Colon (tissue), 2 donors: Measurements from ENCODE around the gene NCBP3.

Experiments
- FAIRE-seq: peaks from 2 replicates; lab custom pipeline; 2012; peaks lifted over from hg19 to GRCh38; lab: Jason Lieb, UNC
- donor health status: control.
- donor health status: control.

The NCBP3 gene, protein sequence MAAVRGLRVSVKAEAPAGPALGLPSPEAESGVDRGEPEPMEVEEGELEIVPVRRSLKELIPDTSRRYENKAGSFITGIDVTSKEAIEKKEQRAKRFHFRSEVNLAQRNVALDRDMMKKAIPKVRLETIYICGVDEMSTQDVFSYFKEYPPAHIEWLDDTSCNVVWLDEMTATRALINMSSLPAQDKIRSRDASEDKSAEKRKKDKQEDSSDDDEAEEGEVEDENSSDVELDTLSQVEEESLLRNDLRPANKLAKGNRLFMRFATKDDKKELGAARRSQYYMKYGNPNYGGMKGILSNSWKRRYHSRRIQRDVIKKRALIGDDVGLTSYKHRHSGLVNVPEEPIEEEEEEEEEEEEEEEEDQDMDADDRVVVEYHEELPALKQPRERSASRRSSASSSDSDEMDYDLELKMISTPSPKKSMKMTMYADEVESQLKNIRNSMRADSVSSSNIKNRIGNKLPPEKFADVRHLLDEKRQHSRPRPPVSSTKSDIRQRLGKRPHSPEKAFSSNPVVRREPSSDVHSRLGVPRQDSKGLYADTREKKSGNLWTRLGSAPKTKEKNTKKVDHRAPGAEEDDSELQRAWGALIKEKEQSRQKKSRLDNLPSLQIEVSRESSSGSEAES

DNA sequence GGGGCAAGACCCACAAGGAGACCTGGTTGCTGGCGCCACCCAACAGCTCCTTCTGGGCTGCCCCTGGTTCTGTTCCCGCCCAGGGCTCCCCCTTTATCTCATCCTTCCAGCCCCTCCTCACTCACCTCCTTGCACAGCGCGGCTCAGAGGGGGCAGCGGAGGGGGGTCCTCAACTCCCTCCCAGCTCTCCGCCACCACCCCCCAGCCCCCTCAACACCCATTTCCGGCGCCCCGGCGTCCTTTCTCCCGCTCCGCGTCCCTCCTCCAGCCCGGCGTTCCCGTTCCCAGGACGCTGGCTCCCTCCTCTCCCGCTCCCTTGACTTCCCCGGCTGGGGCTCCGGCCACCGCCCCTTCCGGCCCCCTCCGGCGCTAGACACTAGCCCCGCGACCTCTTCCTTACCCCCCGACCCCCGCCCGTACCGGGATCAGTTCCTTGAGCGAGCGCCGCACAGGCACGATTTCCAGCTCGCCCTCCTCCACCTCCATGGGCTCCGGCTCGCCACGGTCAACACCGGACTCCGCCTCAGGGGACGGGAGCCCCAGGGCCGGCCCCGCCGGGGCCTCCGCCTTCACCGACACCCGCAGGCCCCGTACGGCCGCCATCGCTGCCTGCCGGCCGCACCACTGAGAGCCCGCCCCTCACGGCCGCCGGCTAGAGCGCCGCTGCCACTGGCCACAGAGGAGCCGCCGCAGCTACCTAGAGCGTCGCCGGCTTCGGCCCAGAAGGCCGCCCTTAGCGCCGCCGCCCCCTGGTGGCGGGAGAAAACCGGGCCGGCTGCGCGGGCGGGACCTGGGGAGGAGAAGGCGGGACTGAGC lies at the start of gene NCBP3:
Gene NCBP3, minus strand, starts transcription at position 626 of the 816 bp plus-strand sequence. Its CDS starts 23 bp downstream, at position 603.
- FAIRE-seq, result no peak

DNA sequence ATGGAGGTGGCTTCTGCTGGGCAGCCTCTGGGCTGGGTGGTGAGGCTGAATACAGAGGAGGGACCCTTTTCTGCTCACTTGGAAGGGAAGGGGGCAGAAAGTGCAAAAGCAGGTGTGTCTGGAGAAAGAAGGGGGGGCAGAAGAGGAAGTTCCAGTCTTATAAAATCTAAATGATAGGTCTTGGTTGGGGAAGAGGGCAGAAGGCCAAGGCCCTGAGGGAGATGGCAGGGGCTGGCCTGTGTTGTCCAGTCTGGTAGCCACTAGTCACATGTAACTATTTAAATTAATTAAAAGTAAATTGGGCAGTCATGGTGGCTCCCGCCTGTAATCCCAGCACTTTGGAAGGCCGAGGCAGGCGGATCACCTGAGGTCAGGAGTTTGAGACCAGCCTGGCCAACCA lies 49.3 kb upstream of the NCBP3 start:
- FAIRE-seq, result no peak

DNA sequence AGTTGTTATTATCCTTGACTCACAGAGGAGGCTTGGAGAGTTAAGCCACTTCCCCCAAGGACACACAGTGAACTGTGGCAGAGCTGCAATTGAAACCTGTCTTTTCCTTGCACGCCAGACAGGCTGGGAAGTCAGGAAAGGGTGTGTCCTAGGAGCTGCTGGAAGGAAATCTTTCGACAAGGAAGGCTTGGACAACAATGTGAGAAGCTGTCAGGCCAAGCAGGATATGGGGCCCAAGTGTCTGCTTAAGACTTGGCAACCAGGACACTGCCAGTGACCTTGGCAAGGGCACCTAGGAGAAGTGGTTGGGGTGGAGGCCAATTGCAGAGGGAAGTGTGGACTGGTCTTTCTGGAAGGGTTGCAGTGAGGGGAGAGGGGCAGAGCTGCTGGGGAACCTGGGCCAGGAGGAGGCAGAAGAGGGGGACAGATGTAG lies 48.9 kb upstream of the NCBP3 start:
- FAIRE-seq, result peak; percentile 47

DNA sequence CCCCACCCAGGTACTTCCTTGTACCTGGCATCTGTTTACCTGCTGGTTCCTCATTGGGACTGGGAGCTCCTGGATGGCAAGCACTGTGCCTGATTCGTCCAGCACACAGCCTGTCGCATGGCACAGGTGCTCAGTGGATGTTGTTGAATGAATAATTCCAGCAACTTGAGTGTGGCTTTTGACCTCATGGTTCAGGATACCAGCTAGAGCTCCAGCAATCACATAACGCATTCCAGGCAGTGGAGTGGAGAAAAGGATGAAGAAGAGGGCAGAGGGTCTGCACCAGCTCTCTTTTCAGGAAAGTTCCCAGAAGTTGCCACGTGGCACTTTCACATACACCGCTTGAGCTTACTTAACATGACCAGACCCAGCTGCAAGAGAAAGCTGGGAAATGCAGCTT lies 48.1 kb upstream of the NCBP3 start:
- FAIRE-seq, result no peak

DNA sequence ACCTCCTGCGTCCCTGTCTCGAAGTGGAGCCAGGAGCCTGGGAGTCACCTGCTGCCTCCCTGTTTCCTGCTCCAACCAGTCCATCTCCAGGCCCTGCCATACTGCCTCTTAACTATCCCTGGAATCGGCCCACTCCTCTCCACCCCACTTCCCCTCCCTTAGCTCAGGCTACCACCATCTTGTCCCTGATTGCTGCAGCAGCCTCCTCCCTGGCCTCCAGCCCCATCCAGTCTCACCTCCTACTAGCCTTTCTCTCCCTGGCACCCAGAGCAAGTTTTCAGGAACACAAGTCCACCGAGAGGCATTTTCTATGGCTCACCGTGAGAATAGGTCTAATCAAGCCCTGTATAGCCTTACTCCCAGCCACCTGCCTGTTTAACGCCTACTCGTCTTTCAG lies 47.7 kb upstream of the NCBP3 start:
- FAIRE-seq, result no peak

DNA sequence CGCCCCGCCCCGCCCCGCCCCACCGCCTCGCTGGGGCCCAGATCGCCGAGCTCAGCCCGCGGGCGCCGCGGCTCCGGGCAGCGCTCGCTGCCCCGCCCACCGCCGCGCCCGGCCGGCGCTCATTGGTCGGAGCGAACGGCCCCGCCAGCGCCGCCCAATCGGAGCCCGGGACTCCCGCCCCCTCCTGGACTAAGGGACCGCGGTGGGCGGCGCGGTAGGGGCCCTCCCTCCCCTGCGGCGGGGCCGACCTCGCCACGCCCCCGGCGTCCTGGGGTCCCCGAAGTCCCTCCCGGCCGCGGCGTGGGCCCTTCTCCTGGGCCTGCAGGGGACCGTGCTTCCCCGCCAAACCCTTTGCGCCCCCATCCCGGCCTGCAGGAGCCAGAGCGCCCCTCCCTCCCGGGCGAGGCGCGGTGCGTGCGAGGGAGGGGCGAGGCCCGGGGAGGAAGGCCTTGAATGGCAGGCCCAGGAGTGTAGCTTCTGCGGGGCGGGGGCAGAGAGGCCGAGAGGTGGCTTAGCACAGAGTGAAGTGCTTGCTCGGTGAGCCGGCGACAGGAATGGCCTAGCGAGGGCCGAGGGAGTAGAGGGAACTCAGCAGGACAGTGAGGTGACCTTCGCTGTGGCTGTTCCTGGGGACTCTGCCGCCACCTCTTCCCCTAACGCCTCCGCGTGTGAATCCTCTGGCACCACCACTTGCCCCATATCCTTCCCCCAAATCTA lies 47.1 kb upstream of the NCBP3 start, which contains the start of gene CAMKK1:
Gene CAMKK1, minus strand, starts transcription at position 51 of the 717 bp plus-strand sequence. CDS start 7,366 bp downstream, outside the sequence.
- FAIRE-seq, result no peak

DNA sequence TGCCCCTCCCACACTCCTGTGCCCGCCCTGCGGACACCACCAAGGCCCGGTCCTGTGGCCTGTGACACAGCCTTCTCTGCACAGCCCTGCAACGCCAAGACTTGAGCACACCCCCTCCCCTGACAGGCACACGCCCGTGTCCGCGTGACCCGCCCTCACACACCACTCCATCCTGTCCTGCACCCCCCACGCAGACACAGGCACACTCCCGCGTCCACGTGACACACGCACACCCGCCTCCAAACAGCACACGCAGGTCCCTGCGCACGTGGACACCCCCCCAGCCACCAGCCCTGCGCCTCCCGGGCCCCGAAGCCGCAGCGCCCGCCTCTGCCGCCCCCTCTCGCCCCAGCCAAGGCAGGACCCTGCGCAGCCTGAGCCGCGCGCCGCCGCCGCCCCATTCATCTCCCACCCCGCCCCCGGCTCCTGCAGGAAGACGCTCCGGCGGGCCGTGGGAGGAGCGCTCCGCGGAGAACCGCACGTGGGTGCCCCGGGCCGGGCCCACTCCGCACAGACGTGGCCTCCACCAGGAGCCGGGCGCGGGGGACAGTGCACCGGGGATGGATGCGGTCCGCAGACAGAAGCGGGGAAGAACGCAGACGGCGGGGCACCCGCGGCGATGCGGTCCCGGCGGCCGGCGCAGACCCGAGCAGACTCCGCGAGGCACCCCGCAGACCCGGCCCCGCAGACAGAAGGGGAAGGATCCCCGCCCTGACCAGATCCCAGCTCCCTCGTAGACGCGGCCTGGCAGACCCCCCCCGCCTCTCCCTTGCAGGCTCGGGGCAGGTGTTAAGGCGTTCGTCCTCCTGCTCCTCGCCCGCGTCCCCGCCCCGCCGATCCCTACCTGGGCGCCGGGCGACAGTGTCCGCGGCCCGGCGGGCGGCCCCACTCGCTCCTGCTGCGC lies 46.3 kb upstream of the NCBP3 start:
- no peak for FAIRE-seq

DNA sequence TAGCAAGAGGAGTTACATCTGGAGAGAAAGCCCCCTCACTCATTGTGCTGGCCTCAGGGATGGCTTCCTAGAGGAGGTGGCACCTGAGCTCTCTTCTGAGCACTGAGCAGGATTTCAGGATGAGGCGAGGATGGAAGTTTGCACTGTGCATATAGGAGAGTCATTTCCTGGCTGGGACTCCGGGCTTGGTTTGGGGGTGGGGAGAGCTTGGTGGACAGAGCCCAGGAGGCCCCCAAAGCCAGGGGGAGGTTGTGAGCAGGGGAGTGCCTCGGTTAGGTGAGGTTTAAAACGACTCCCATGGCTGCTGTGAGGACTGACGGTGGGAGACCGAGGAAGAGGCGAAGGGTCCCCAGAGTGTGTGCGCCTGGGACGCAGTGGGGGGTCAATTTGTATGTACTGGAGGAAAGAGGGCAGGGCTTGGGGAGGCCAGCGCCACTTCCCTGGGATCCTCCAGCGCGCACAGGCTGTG lies 45.6 kb upstream of the NCBP3 start:
- FAIRE-seq, result no peak

DNA sequence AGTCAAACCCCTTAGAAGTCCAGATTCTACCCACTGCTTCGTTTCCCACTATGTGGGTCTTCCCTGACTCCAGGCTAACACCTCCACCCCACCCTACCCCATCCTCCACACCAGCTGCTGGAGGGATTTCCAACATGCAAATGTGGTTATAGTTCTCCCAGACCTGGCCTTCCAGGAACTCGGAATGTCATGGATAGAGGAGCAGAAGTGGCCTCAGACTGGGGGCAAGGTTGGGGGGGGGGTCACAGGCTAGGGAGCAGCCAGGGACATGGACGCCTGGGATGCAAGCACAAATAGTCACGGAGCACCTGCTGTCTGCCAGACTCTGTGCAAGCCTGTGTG lies 44.8 kb upstream of the NCBP3 start:
- FAIRE-seq, result no peak

DNA sequence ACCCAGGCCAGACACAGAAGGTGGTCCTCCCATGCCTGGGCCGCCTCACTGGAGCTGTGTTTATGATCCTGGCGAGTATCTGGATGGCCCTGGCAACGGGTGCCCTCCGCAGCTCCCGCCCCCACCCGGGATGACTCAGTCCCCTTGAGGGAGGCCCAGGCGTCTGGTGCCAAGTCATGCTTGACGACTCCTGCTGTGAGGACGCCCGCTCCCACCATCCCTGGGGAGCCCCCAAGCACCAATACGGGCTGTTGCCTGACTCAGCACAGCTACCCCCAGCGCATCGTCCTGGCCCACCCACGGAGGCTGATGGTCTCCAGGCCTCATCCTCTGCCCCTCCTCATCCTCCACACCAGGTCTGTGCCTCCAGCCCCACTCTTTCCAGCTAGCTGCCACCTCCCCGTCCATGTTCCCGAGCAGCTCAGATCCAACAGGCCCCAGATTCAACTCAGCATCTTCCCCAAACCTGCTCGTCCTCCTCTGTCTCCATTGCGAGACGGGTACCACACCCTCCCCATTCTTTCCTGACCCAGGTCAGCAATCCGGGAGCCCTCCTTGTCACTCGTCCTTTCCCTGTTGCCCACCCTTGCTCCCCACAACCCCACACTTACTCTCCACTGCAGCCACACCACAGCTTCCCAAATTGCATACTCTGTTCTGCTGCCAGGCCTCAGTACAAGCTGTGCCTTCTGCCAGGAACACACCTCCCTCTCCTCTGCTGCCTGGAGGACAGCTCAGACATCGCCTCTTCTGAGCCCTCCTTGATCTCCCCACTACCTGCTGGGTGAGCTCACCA lies 44.2 kb upstream of the NCBP3 start:
- FAIRE-seq, result no peak

DNA sequence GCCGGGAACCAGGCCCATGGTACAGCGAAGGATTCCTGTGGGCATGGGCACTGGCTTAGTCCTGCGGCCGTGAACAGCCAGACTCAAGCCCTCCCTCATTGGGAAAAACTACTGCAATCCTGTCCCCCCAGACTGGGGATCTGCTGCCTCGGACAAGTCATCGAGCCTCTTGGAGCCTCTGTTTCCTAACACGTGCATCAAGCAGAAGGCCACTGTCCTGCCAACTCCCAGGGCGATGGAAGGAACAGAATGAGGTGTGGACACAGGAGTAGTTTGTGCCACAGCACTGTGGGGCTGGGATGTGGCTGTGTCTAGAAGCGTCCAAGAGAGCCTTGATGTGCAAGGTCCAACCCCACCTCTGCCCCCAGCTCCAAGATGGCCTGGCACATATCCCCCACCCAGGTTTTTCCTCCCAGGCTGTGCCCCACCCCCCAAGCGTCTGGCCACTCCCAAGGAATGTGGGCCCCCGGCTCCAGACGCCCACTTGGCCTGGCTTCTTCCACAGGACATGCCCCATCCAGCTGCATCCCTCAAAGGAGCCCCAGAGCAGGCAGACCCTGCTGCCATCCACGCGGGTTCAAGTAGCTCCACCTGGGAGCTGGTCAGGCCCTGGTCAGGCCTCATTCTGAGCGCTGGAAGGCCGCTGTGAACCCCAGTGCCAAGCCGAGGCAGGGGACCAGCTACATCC lies 43.4 kb upstream of the NCBP3 start:
- no peak for FAIRE-seq

DNA sequence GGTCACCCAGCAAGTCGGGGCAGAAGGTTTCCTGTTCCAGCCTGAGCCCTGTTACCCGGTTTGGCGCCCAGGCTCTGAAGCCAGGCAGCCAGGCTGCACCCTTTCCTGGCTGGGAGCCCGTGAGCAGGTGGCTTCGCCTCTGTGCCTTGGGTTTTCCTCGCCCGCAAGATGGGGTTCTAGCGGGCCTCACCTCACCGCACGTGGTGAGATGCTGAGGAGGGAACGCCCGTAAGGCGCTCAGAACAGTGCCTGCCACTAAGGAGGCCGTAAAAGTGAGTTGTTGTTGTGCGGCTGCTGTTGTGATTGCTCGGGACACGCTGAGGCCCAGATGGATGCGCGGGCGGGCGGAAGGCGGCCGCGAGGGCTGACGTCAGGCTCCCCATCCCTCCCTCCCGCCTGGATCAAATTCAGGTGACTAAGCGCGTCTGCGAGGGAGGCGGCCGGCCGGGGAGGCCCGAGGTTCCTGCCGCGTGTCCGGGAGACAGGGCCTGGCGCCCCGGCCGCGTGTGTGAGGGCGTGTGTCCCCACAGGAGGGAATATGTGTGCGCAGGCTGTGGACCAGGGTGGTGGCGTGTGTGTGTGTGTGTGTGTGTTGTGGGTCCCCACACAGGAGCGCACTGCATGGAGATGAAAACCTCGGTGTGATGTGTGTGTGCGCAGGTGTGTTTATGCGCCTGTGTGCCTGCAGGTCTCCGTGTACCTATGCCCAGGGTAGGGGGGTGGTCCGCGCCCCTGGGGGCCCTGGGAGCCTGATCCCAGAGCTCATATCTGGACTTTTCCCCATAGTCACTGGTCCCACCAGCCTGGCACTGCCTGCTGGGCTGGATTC lies 42.5 kb upstream of the NCBP3 start:
- FAIRE-seq, result no peak

DNA sequence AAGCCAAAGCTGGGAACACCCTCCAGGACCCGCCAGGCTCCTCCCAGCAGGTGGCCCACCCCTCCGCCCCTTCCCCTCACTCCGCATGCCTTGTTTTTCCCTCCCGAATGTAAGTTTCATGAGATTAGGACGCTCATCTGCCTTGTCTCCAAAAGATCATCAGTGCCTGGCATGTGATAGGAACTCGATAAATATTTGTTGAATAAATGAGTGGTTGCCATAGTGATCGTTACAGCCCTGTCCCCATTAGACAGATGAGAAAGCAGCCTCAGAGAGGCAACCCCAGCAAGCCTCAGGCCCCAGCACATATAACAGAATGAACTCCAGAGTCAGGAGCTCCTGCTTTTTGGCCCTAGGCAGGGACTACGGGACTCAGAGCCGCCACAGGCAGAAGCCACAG lies 41.8 kb upstream of the NCBP3 start:
- no peak for FAIRE-seq

DNA sequence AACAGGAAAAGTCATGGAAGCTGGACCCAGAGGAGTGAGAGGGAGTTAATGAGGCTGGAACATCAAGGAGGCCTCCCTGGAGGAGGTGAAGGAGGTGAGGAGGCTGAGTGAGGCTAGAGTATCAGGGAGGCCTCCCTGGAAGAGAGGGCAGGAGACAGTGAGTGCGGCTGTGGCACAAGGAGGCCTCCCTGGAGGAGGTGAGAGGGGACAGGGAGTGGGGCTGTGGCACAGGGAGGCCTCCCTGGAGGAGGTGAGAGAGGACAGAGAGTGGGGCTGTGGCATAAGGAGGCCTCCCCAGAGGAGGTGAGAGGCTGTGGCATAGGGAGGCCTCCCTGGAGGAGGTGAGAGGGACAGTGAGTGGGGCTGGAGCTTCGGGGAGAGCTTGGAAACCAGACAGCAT lies 41.3 kb upstream of the NCBP3 start:
- no peak for FAIRE-seq

DNA sequence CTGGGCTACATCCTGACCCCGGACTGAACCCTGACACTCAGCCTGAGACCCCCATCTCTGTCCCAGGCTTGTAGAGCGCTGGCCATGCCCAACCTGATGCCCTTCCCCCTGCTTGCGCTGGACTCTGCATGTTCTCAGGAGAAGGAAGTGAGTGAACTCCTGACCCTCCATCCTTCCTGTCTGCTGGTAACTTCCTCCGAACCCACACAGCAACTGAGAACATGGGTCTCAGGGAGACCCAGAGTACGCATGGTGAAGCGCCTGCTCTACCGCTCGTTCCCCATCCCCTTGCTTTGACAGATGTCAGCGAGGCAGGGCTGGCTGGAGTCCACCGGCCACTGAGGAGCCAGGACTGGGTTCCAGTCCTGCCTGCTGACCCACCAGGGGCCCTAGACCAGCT lies 40.7 kb upstream of the NCBP3 start:
- FAIRE-seq, result no peak

DNA sequence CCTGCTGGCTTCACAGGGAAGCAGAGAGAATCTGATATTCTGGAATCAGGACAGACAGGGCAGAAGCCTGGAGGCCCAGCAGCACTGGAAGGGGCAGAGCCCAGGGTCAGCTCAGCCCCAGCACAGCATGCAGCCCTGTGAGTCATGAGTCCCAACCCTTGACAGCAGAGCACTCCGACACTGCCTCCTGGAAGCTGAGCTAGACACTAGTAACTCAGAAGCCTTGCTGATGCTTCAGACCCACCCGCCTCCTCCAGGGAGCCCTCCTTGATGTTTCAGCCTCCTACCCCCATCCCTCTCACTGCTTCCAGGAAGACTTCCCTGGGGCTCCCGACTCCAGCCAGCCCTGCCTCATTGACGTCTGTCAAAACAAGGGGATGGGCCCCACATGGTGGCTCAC lies 39.9 kb upstream of the NCBP3 start:
- FAIRE-seq, result no peak

DNA sequence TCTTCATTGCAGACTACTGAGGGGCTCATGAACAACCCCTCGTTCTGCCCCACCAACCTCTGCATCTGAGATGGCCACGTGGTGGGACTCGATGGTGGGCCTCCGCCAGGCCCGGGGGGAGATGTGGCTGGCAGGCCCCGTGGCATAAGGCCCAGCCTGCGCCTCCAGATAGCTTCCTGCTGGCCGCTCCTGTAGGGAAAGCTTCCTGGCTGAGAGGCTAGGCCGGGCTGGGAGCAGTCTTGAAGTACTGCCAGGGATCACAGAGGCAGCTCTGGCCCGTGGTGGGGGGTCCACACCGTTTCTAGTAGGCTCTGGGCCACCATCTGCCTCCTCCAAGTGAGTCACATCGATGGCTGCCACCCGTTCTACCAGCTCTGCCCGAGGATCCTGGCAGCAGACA lies 39.2 kb upstream of the NCBP3 start:
- no peak for FAIRE-seq

DNA sequence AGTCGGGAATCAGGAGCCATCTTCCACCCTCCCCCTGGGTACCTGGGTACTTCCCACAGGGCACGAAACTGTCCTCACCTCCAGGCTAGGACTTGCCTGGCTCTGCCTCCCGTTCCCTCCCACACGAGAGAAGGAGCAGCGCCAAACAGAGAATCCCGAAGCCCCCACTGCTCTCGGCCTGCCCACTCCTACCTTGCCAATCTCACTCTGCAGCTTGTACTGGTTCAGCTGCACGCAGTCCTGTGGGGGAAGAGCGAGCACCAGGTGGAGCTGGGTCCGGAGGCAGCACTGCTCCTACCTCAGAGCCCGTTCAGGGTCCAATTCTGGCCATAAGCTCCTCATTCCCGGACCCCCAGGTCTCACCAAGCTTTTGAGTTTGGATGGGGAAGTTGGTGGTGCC lies 38.1 kb upstream of the NCBP3 start:
- FAIRE-seq, result no peak

DNA sequence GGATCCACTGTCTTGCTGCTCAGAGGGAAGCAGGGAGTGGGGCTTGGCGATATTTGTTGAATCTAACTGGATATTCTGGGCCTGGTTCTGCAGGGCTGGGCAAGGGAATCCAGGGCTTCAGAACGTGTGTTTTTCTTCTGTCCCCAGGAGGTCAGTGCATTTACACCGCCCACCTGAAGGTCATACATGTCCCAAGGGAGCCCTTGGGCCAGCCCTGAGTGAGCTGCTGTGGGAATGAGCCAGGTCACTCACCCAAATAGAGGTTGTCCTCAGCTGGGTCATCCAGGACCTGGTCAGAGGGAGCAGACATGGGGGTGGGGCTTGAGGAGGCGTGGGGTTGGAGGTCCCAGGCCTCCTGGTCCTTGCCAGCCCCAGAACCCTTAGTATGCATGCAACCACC lies 36.2 kb upstream of the NCBP3 start:
- FAIRE-seq, result no peak
